Lower leg skin (tissue), 3 donors: ENCODE data around the gene UQCRH.

Experiments used
- POLR2A ChIP-seq, 2 donors: fragments of 450-650 bp; IDR thresholded peaks; one replicate each; pipeline ENCODE4 v1.6.1; 2016 to 2017; ENCODE audit warnings: antibody characterized with exemption in 2 of 2, mild to moderate bottlenecking in 1 of 2, moderate library complexity in 1 of 2
- TF ChIP-seq, protein P1 (sequence below), 3 donors: fragments of 450-650 bp; IDR thresholded peaks; one replicate each; pipeline ENCODE4 v1.5.1; 2016; ENCODE audit warnings: antibody characterized with exemption in 3 of 3, mild to moderate bottlenecking in 3 of 3, moderate library complexity in 2 of 3

DNA sequence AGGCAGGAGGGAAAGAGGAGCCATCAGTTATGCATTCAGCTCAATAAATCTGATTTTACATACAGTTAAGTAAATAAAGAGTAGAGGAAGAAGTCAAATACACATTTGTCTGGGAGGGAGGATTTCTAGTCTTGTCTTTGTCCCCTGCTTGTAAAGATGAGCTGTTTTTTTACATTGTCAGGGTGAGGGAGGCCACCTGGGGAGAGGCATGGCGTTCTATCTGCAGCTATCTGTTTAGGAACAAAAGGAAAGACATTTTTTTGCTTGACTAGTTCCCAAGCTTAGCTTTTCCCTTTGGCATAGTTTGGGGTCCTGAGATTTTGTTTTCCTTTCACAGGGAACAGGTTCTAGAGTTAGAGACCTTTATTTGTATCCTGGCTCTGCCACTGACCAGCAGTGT lies 41.0 kb upstream of the UQCRH start:
- TF ChIP-seq, protein P1, sequence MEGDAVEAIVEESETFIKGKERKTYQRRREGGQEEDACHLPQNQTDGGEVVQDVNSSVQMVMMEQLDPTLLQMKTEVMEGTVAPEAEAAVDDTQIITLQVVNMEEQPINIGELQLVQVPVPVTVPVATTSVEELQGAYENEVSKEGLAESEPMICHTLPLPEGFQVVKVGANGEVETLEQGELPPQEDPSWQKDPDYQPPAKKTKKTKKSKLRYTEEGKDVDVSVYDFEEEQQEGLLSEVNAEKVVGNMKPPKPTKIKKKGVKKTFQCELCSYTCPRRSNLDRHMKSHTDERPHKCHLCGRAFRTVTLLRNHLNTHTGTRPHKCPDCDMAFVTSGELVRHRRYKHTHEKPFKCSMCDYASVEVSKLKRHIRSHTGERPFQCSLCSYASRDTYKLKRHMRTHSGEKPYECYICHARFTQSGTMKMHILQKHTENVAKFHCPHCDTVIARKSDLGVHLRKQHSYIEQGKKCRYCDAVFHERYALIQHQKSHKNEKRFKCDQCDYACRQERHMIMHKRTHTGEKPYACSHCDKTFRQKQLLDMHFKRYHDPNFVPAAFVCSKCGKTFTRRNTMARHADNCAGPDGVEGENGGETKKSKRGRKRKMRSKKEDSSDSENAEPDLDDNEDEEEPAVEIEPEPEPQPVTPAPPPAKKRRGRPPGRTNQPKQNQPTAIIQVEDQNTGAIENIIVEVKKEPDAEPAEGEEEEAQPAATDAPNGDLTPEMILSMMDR (IDR thresholded peaks at IDR 0.05): no peak
- no peak for TF ChIP-seq POLR2A (IDR thresholded peaks at IDR 0.05)
